GM12864 (cell line): ENCODE measurements around the gene BIVM.
A peak's percentile ranks its signal among the peaks of the same experiment; 100 is the strongest.

Experiments
- DNase-seq: peaks from one replicate; pipeline ENCODE4 v3.0.0-alpha.2; 2011; ENCODE audit warnings: low read depth
- H3K4me3 ChIP-seq: 2 replicates; pipeline ENCODE4 v1.5.1; 2011; ENCODE audit warnings: mild to moderate bottlenecking, low read depth, low read length, control low read depth
- TF ChIP-seq, protein P1 (sequence below): IDR thresholded peaks from 2 replicates; pipeline ENCODE4 v1.5.1; 2011; ENCODE audit warnings: low read depth, mild to moderate bottlenecking, moderate library complexity, low read length, control low read depth, inconsistent platforms; ENCODE audit errors: missing control alignments

BIVM gene

DNA sequence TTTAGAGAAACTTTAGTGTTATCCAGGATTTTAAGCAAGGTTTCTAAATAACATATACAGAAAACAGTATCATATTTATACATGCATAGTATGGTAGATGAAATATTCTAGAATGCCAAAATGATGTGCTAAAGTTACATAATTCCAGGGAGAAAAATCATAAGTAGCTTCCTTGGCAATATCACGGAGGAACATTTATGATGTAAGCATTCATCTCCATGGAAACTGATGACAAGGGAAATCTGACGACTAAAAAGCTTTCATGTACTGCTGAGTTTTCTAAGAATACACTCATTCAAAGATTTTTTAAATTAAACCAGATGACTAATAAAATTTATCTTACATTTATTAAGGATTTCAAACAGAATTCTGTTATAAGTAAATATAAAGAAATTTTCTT is 30.0 kb upstream of the BIVM start:
- no peak for DNase-seq
- TF ChIP-seq, protein P1, sequence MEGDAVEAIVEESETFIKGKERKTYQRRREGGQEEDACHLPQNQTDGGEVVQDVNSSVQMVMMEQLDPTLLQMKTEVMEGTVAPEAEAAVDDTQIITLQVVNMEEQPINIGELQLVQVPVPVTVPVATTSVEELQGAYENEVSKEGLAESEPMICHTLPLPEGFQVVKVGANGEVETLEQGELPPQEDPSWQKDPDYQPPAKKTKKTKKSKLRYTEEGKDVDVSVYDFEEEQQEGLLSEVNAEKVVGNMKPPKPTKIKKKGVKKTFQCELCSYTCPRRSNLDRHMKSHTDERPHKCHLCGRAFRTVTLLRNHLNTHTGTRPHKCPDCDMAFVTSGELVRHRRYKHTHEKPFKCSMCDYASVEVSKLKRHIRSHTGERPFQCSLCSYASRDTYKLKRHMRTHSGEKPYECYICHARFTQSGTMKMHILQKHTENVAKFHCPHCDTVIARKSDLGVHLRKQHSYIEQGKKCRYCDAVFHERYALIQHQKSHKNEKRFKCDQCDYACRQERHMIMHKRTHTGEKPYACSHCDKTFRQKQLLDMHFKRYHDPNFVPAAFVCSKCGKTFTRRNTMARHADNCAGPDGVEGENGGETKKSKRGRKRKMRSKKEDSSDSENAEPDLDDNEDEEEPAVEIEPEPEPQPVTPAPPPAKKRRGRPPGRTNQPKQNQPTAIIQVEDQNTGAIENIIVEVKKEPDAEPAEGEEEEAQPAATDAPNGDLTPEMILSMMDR = no peak
- H3K4me3 ChIP-seq = no peak overlapping the region

GRCh38 chr13:102769679-102770078 is 29.2 kb upstream of the BIVM start:
- no peak overlapping the region for H3K4me3 ChIP-seq
- DNase-seq = no peak
- TF ChIP-seq, protein P1 = no peak

- no peak for DNase-seq
- no peak overlapping the region for H3K4me3 ChIP-seq
- TF ChIP-seq, protein P1 = no peak
Observed at GRCh38 chr13:102770435-102770834, 28.5 kb upstream of the BIVM start.

GRCh38 chr13:102771298-102772041 is 27.4 kb upstream of the BIVM start:
- TF ChIP-seq, protein P1 = no peak
- no peak for DNase-seq
- H3K4me3 ChIP-seq = no peak overlapping the region

GRCh38 chr13:102772042-102772425 is 26.9 kb upstream of the BIVM start:
- no peak for DNase-seq
- TF ChIP-seq, protein P1 = no peak
- H3K4me3 ChIP-seq = no peak overlapping the region; the same call in 1 of the 2 replicates

- peak within 1 kb of the TSS; percentile 98 for H3K4me3 ChIP-seq
- DNase-seq = peak; percentile 47
- TF ChIP-seq, protein P1 = no peak
Observed at GRCh38 chr13:102773441-102774213, 25.3 kb upstream of the BIVM start, which contains the start of gene TEX30. TSS of gene TEX30 (minus strand) at chr13:102773786. CDS start at chr13:102770026, 3,760 bp downstream.

DNA sequence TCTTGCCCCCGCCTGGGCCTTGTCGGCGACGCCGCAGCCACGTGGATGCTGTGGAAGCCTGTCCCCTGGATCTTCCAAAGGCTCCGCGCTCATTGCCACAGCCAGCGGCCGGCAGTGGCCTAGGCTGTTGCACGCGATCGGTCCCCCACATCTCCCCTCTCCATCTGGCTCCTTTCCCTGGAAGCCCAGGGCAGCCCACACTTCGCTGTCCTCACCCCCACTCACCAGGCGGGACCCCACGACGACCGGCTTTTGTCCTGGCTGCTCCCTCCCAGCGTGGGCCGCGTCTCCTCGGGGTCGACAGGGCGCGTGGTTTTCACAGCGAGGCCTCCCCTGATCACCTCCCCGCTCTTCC is 24.7 kb upstream of the BIVM start:
- H3K4me3 ChIP-seq = peak overlapping the region; percentile 98
- no peak for DNase-seq
- TF ChIP-seq, protein P1 = no peak
